Stimulated activated CD8-positive, alpha-beta memory T cell treated with anti-CD3 and anti-CD28 coated beads, Interleukin-15, amount 100 ng/mL, for 4 hours (primary cell): Measurements from ENCODE around the gene CNOT6.

Experiments used
- DNase-seq, 2 donors: peaks; one replicate each; pipeline ENCODE4 v3.0.0-alpha.2; 2020; ENCODE audit warnings: low read depth in 2 of 2

Gene CNOT6

GRCh38 chr5:180599981-180600553, 105.9 kb downstream of the CNOT6 start:
- DNase-seq = no peak

DNA sequence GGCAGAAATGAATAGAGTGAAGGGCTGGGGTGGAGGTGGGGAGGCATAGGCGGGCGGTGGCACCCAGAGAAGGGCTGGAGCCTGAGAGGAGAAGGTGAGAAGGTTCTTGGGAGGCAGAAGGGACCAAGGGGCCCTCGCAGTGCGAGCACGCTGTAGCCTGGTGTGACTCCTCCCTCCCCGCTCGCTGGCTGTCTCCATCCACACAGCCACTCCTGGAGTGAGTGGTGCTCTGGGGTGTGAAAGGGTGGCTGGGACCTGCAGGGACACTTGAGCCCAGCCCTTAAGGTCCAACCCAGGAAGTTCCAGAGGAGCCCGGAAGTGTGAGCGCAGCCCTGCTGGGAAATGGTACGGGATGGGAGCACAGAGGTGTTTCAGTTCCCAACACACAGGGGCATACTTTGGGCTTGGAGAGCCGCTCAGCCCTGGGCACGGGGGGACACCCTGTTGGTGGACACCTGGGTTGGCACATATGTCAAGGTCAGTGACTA, 106.4 kb downstream of the CNOT6 start:
- no peak for DNase-seq

DNA sequence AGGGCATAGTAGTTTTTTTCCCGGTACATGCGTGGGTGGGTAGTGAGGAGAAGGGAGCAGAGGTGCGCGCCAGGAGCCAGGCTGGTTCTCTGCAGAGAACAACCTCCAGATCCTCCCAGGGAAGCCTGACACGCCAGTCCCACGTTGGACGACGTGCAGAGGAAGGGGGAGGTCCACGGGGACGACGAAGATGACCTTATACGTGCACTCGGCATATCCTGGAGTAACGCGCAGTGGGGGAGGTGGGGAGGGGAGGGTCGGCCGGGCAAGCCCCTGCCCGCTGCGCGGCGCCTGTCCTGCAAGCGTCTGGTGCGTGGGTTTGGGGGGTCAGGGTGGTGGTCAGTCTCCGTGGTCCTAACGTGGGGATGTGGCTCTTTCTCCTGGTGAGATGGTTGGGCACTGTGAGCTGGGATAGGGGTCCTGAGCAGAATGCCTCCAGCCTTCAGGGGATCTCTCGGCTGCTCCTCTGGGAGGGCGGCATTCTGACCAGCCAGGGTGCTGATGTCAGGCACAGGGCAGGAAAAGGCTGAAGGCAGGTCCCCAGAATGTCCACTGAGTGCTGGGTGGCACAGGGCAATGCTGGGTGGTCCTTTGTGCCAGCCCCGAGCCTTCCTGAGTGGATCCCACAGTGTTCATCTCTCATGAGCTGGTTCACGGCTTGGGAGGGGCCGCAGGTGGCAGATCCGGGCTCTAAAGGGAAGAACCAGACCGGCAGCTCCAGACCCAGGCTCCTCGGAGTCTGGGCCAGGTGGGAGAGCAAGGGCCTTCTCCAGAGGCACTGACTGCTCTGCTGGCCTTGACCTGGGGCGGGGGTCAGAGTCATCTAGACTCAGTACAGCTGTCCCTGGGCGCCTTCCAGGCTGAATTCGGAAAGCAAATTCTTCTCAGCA, 107.7 kb downstream of the CNOT6 start:
- DNase-seq = no peak

- no peak for DNase-seq
Measured at GRCh38 chr5:180602481-180603075, 108.4 kb downstream of the CNOT6 start.

GRCh38 chr5:180603076-180603594, 109.0 kb downstream of the CNOT6 start:
- no peak for DNase-seq

GRCh38 chr5:180604271-180604670, 110.1 kb downstream of the CNOT6 start:
- no peak for DNase-seq

GRCh38 chr5:180605554-180606214, 111.5 kb downstream of the CNOT6 start:
- peak; percentile 7 to 24 for DNase-seq

DNA sequence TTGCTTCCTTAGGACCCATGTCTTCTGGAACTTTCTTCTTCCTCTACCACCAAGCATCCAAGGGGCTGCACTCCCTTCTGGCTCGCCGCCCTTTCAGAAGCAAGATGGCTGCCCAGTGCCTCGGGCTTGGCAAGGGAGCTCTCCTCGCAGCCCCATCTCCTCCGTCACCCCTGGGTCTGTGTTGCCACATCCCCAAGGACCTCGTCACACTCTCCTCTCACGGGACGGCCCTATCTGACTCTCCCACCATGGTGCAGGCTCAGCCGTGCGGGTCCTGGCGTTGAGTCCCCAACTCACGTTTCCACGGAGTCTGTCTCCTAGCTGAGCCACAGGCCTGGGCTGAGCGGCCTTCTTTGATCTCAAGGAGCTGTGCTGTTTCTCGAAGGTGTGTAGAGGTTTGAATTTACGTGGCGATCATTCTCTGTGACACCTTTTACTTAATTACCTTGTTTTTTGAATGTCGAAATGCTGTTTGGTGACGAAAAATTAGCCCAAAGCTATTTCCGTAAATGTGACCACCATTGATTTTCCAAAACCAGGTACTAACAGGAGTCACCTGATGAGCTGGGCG, 112.1 kb downstream of the CNOT6 start:
- DNase-seq = no peak

- DNase-seq = no peak
Measured at GRCh38 chr5:180607861-180608571, 113.8 kb downstream of the CNOT6 start.

- DNase-seq = no peak
Measured at GRCh38 chr5:180608572-180609310, 114.6 kb downstream of the CNOT6 start.

DNA sequence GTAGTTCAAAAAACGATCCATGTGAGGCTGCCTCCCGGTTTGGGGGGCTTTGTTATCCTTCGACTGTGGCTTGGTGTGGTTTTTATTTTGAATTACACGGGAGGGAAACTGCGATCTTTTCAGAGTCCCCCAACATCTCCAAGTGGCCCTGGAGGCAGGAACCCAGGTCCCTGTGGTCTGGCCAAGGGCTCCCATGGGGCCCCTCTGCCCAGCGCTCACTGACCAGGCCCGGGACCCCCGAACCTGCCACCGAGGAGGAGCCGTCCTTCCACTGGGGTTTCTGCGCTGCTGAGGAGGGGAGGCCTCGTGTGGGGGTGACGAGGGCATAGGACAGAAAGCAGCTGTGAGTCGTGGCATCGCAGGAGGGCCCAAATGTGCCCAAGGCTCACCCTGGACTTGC, 115.2 kb downstream of the CNOT6 start:
- no peak for DNase-seq

DNA sequence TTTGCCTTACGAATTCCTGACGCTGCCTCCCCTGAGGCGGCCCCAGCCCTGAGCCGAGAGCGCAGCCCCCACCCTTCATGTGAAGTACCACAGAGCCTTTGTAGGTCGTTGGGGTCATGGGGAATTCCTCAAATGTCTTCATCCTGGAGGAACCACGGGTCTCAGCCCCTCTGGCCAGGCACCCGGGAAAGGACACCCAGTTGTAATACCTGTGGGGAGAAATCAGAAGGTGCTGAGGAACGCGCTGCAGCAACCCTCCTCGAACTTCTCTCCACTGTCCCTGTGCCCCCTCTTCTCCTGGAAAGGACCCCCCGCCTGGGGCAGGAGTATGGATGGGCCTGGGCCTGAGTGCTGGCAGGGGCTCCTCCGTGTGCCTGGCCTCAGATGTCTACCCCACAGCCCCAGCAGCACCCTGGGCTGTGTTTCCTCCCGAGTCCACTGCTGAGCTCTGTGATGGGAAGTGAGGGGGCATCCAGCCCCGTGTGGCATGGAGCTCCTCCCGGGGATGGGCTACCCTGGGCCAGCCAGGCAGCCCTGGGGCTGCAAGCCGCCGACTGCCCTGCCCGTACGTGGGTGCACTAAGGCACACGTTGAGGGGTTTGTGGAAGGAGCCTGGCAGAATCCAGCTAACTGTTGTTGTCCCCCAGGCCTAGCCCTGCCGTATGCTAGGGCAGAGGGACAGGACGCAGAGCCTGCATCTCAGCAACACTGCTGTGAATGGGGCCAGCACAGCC, 115.8 kb downstream of the CNOT6 start:
- DNase-seq = no peak

- no peak for DNase-seq
Measured at GRCh38 chr5:180611140-180611850, 117.1 kb downstream of the CNOT6 start.

DNA sequence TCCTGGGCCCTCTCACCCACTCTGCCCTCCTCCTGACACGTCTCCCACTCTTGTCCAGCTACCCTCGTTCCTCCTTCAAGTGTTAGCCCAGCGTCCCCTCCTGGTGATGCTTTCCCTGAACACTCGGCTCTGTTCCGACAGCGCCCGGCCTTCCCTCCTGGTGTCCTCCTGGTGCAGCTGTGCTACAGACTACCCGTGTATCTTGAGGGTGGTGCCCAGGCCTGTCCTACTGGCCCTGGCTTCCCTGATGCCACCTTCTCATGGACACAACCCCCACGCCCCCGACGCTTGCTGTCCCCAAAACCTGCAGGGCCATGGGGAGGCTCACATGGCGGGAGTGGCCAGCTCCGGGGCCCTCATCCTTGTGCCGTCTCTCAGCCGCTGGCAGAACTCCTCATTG, 118.5 kb downstream of the CNOT6 start:
- no peak for DNase-seq

DNA sequence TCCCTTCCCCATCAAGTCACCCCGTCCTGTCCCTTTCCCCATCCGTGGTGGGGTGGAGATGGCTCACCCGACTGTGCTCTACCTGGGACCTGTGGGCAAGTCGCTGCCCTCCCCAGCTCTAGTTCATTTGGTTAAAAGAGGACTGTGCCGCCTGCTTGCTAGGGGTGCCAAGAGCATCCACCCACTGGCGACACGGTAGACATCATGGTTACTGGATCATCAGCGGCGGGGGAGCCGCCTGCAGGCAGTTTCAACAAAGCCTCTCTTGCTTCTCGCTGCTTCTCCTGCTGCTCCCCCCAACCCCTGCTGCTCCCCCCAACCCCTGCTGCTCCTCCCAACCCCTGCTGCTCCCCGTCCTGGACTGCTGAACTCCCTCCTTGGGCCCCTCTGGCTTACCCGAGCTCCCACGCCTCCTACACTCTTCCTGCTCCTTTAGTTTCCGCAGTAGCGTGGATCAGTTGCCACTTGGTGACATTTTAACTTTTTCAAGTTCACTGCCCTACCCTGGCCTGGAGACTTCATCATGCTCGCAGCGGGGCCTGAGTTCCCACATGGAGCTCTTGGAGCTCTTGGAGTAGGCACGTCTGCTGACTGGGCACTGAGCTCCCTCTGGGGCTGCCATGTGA, 119.1 kb downstream of the CNOT6 start:
- no peak for DNase-seq

- DNase-seq = no peak
Measured at GRCh38 chr5:180613814-180614188, 119.6 kb downstream of the CNOT6 start.

- DNase-seq = no peak
Measured at GRCh38 chr5:180618487-180618828, 124.3 kb downstream of the CNOT6 start.

DNA sequence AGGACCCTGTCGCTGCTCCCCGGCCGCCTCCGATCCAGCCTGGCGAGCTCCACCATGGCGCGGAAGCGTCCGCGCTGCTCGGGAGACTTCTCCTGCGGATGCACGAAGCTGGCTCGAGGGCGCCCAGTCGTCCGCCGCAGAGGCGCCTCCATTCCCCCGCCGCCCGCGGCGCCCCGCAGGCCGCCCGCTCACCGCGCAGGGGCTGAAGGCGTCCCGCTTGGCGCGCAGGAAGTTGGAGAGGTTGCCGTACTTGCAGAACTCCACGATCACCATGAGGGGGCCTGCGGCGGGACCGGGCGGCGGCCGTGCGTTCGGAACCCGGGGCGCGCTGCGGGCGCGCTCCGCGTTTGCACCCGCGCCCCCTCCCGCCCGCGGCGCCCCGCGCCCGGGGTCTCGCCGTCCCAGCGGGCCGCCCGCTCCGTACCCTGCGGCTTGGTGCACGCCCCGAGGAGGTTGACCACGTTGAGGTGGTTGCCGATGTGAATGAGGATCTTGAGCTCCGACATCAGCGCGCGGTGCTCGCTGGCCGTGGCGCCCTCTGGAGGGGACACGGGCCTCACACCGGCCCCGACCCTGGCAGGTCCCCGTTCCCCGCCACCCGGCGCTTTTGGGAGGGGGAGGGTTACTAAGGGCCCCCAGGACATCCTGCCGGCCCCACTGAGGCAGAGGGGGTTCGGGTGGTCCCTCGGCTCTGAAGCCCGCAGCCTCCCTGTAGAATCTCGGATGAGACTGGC, 124.8 kb downstream of the CNOT6 start:
- DNase-seq = no peak
